Activated naive CD4-positive, alpha-beta T cell treated with anti-CD3 and anti-CD28 coated beads, Interleukin-2, amount 10 ng/mL, durations not matched to agents 7 days and 5 days (primary cell): ENCODE data around the gene VAV2.
"Not testable (repeated sequence)": the region's sequence is repeated elsewhere in the genome, so short reads cannot be mapped to it uniquely, and the experiment has no call there.

Experiments
- CTCF ChIA-PET: fragments of 350-600 bp; sonication (Branson Sonifier 250); formaldehyde crosslinking; loops from one replicate; lab custom pipeline; 2021; ENCODE audit warnings: antibody characterized with exemption; lab: Charles Lee
- DNase-seq: peaks from one replicate; pipeline ENCODE4 v3.0.0-alpha.2; 2020
- H3K27ac Mint-ChIP-seq: one replicate; pipeline ENCODE4 v1.8.0; 2021; ENCODE audit warnings: mild to moderate bottlenecking, moderate library complexity, mixed read lengths
- H3K27me3 Mint-ChIP-seq: one replicate; pipeline ENCODE4 v1.8.0; 2021; ENCODE audit warnings: mild to moderate bottlenecking, mixed read lengths
- H3K36me3 Mint-ChIP-seq: one replicate; pipeline ENCODE4 v1.8.0; 2021; ENCODE audit warnings: mixed read lengths
- H3K4me1 Mint-ChIP-seq: one replicate; pipeline ENCODE4 v1.8.0; 2021; ENCODE audit warnings: mixed read lengths
- H3K4me3 Mint-ChIP-seq: one replicate; pipeline ENCODE4 v1.8.0; 2021; ENCODE audit warnings: mild to moderate bottlenecking, moderate library complexity, mixed read lengths
- H3K9me3 Mint-ChIP-seq: one replicate; pipeline ENCODE4 v1.8.0; 2021; ENCODE audit warnings: mixed read lengths

VAV2 gene

GRCh38 chr9:133905493-133905892 lies 86.6 kb downstream of the VAV2 start:
- H3K36me3 Mint-ChIP-seq, result no peaks in the 10 kb centered on the region
- no peaks in the 10 kb centered on the region for H3K27me3 Mint-ChIP-seq
- DNase-seq, result no peak
- H3K27ac Mint-ChIP-seq, result no peak overlapping the region
- CTCF ChIA-PET, result interaction anchor here (0.6 kb wide), 1 partner anchor 12 kb away, joined by 4 read pairs; no protein-coding TSS in a partner anchor
- no peaks in the 10 kb centered on the region for H3K4me1 Mint-ChIP-seq
- no peak overlapping the region for H3K4me3 Mint-ChIP-seq
- no peaks in the 10 kb centered on the region for H3K9me3 Mint-ChIP-seq

GRCh38 chr9:133904346-133905090 lies 87.6 kb downstream of the VAV2 start:
- Mint-ChIP-seq H3K4me3 (no peak overlapping the region), H3K4me1 (no peaks in the 10 kb centered on the region), H3K27ac (no peak overlapping the region), H3K27me3 (no peaks in the 10 kb centered on the region), H3K36me3 (no peaks in the 10 kb centered on the region), H3K9me3 (no peaks in the 10 kb centered on the region)
- CTCF ChIA-PET, result no interaction called here
- DNase-seq, result no peak

GRCh38 chr9:133901184-133901835 lies 90.8 kb downstream of the VAV2 start:
- CTCF ChIA-PET, result no interaction called here
- Mint-ChIP-seq H3K27ac (no peak overlapping the region), H3K4me3 (no peak overlapping the region), H3K27me3 (no peaks in the 10 kb centered on the region), H3K36me3 (no peaks in the 10 kb centered on the region), H3K9me3 (no peaks in the 10 kb centered on the region), H3K4me1 (no peaks in the 10 kb centered on the region)
- no peak for DNase-seq

GRCh38 chr9:133897675-133898074 lies 94.4 kb downstream of the VAV2 start:
- no peak for DNase-seq
- Mint-ChIP-seq H3K27me3 (no peaks in the 10 kb centered on the region), H3K4me3 (no peak overlapping the region), H3K36me3 (no peaks in the 10 kb centered on the region), H3K9me3 (no peaks in the 10 kb centered on the region), H3K27ac (no peak overlapping the region), H3K4me1 (no peaks in the 10 kb centered on the region)
- CTCF ChIA-PET, result no interaction called here

- H3K27ac Mint-ChIP-seq, H3K4me3 Mint-ChIP-seq, H3K36me3 Mint-ChIP-seq, H3K27me3 Mint-ChIP-seq, CTCF ChIA-PET, H3K9me3 Mint-ChIP-seq, H3K4me1 Mint-ChIP-seq, DNase-seq: not testable (repeated sequence)
Observed at GRCh38 chr9:133896007-133896406, 96.1 kb downstream of the VAV2 start.

GRCh38 chr9:133895335-133895734 lies 96.8 kb downstream of the VAV2 start:
- H3K9me3 Mint-ChIP-seq, result no peaks in the 10 kb centered on the region
- H3K4me1 Mint-ChIP-seq, result no peaks in the 10 kb centered on the region
- no peak overlapping the region for H3K27ac Mint-ChIP-seq
- H3K27me3 Mint-ChIP-seq, result no peaks in the 10 kb centered on the region
- H3K36me3 Mint-ChIP-seq, result no peaks in the 10 kb centered on the region
- CTCF ChIA-PET, result no interaction called here
- H3K4me3 Mint-ChIP-seq, result no peak overlapping the region
- DNase-seq, result no peak

GRCh38 chr9:133894377-133895321 lies 97.5 kb downstream of the VAV2 start:
- Mint-ChIP-seq H3K36me3 (no peaks in the 10 kb centered on the region), H3K27ac (no peak overlapping the region), H3K4me3 (no peak overlapping the region), H3K4me1 (no peaks in the 10 kb centered on the region), H3K9me3 (no peaks in the 10 kb centered on the region), H3K27me3 (no peaks in the 10 kb centered on the region)
- CTCF ChIA-PET, result no interaction called here
- no peak for DNase-seq

GRCh38 chr9:133893191-133893994 lies 98.7 kb downstream of the VAV2 start:
- H3K9me3 Mint-ChIP-seq, result no peaks in the 10 kb centered on the region
- H3K4me1 Mint-ChIP-seq, result no peaks in the 10 kb centered on the region
- no peak overlapping the region for H3K4me3 Mint-ChIP-seq
- no peaks in the 10 kb centered on the region for H3K36me3 Mint-ChIP-seq
- no peak overlapping the region for H3K27ac Mint-ChIP-seq
- H3K27me3 Mint-ChIP-seq, result no peaks in the 10 kb centered on the region
- CTCF ChIA-PET, result no interaction called here
- DNase-seq, result no peak

- DNase-seq, result no peak
- H3K4me1 Mint-ChIP-seq, result no peaks in the 10 kb centered on the region
- CTCF ChIA-PET, result no interaction called here
- no peaks in the 10 kb centered on the region for H3K36me3 Mint-ChIP-seq
- H3K9me3 Mint-ChIP-seq, result no peaks in the 10 kb centered on the region
- H3K4me3 Mint-ChIP-seq, result no peak overlapping the region
- no peaks in the 10 kb centered on the region for H3K27me3 Mint-ChIP-seq
- H3K27ac Mint-ChIP-seq, result peak overlapping the region; percentile 37
Observed at GRCh38 chr9:133892193-133892920, 99.8 kb downstream of the VAV2 start.

- CTCF ChIA-PET, result no interaction called here
- Mint-ChIP-seq H3K36me3 (no peaks in the 10 kb centered on the region), H3K9me3 (no peaks in the 10 kb centered on the region), H3K27me3 (no peaks in the 10 kb centered on the region), H3K4me3 (no peak overlapping the region), H3K4me1 (no peaks in the 10 kb centered on the region), H3K27ac (no peak overlapping the region)
- DNase-seq, result no peak
Observed at GRCh38 chr9:133891741-133892140, 100.4 kb downstream of the VAV2 start.

- Mint-ChIP-seq H3K9me3 (no peaks in the 10 kb centered on the region), H3K27ac (no peak overlapping the region), H3K4me1 (no peaks in the 10 kb centered on the region), H3K4me3 (no peak overlapping the region), H3K36me3 (no peaks in the 10 kb centered on the region), H3K27me3 (no peaks in the 10 kb centered on the region)
- CTCF ChIA-PET, result no interaction called here
- no peak for DNase-seq
Observed at GRCh38 chr9:133890583-133890982, 101.5 kb downstream of the VAV2 start.

- Mint-ChIP-seq H3K27ac (no peak overlapping the region), H3K4me1 (no peaks in the 10 kb centered on the region), H3K36me3 (no peaks in the 10 kb centered on the region), H3K9me3 (no peaks in the 10 kb centered on the region), H3K4me3 (no peak overlapping the region), H3K27me3 (no peaks in the 10 kb centered on the region)
- DNase-seq, result no peak
- CTCF ChIA-PET, result no interaction called here
Observed at GRCh38 chr9:133889584-133890301, 102.4 kb downstream of the VAV2 start.
